T1000 (cell line): Measurements from ENCODE around the gene GPR33.
"Not testable (repeated sequence)": the region's sequence is repeated elsewhere in the genome, so short reads cannot be mapped to it uniquely, and the experiment has no call there.

Experiments
- DNase-seq: peaks from one replicate; lab custom pipeline; 2025; ENCODE audit warnings: mixed read lengths; lab: John Stamatoyannopoulos, UW

Gene GPR33

GRCh38 chr14:31457665-31458659, 29.9 kb downstream of the GPR33 start:
- DNase-seq = no peak

- DNase-seq = peak; percentile 86
Measured at GRCh38 chr14:31456841-31457664, 30.8 kb downstream of the GPR33 start, which contains the start of gene DTD2. Gene DTD2, minus strand, starts transcription at chr14:31457506. Its CDS starts 113 bp downstream, at chr14:31457393.

DNA sequence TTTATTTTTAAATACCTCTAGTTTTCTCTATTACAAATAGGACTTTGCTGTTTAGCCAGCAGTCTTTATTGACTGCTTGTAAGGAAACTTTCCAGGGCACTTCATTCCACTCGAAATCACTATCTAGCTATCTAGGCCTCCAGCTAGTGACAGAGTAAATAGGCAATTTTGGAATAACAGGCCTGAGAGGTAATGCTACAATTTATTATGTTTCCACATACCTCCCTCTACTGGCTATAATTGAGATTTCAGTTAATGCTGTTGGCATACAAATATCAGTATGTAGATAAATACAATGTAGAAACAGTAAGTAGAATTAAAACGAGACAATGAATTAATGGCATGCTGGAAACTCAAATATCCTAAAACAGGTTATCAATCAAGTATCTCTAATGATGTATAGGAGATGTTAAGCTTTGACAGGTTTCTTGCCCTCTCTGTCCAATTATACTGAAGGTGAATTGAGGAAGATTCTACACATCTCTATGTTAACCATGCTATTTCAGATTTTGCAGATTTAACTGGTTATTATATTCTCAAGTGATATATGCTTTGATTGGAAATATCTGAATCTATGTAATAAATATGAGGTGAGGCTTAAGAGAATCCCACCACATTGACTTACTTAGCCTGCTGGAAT, 37.7 kb downstream of the GPR33 start:
- no peak for DNase-seq

DNA sequence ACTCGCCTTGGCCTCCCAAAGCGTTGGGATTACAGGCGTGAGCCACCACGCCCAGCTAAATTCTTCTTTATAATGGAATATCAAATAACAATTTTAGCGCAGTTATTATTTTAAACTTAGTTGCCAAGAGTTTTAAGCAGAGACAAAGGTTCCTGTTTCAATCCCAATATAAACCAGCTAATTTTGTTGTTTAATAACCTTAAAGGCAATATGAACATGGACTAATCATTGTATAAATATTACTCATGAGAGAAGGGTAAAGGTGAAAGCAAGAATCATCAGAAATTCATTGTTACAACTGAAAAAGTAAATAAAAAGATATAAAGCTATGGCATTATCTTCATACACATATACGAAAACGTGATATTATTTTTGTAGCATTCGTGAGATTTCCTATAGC, 38.7 kb downstream of the GPR33 start:
- DNase-seq = no peak

DNA sequence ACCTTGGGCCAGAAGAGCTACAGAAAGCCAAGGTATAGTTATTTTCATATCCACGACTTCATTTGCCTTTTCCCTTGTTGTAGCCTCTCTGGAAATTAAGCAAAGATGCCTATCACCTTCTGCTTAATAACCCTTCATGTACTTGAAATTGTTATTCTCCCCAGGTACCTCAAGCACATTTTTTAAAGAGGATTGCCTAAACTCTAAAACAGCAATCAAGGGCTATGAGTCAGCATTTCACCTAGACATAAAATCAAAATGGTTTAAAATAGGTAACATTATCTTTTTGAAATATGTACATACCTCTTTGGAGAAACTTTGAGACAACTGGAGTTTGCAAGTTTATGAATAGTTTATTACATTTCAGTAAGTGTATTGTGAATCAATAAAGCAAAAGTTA, 42.1 kb downstream of the GPR33 start:
- no peak for DNase-seq

- DNase-seq = no peak
Measured at GRCh38 chr14:31442284-31442683, 45.6 kb downstream of the GPR33 start.

DNA sequence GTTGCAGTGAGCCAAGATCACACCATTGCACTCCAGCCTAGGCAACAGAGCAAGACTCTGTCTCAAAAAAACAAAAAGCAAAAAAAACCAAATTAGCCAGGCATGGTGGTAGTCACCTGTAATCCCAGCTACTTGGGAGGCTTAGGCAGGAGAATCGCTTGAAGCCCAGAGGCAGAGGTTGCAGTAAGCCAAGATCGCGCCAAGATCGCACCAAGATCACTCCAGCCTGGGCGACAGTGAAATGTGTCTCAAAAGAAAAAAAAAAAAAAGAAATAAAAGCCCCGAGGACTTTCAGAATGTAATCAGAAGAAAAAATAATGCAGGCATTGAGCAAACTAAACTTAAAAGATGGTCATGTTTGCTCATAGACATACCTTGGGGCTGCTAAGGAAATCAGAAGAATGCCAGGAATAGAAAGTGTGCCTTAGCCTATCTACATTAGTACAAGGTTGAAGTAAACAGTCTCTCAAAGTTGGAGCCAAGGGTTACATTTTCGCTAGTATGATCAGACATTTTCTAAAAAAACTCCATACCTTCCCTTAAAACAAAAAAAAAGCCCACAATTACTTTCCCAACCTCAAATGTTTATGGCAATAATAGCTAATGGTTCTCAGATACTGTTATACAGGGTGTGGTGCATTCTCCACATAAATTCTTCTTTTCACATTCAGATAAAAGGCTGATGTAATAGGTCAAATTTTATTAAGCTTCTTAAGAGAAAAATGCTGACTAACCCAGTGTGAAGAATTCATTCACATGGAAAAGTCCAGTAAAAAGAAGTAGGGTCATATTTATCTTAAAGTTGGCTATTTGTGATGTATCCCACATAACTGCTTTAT, 46.3 kb downstream of the GPR33 start:
- DNase-seq = no peak

DNA sequence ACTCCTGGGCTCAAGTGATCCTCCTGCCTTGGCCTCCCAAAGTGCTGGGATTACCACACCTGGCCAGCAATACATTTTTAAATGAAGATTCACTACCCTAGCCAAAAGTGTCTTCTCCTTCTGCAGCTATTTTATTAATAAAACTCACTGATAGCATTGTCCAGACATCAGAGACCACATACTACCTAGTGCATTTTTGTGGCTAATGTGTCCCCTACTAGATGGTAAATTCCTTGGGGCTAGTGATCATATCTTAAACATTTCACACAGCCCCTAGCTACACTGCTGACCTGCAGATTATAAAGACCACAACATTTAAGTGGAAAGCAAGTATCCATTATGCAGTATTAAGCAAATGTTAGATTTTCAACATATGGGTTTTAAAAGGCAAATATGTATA, 47.6 kb downstream of the GPR33 start:
- no peak for DNase-seq

DNA sequence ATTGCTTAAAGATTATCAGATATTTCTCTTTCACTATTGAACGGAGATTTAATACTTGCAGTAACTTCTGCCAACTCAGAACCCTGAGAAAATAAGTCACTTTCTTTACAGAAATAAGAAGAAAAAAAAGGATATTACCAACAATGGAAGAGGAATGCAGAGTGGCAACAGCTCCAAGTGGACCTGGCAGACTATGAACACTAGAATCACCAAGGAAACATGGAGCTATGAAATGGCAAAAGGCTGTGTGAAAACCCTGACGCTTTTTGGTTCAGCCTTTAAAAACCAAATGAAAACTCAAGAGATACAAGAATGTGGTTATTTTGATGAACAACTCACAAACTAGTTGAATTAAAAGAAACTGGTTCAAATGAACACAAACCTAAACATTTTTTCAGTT, 48.3 kb downstream of the GPR33 start:
- DNase-seq = no peak

DNA sequence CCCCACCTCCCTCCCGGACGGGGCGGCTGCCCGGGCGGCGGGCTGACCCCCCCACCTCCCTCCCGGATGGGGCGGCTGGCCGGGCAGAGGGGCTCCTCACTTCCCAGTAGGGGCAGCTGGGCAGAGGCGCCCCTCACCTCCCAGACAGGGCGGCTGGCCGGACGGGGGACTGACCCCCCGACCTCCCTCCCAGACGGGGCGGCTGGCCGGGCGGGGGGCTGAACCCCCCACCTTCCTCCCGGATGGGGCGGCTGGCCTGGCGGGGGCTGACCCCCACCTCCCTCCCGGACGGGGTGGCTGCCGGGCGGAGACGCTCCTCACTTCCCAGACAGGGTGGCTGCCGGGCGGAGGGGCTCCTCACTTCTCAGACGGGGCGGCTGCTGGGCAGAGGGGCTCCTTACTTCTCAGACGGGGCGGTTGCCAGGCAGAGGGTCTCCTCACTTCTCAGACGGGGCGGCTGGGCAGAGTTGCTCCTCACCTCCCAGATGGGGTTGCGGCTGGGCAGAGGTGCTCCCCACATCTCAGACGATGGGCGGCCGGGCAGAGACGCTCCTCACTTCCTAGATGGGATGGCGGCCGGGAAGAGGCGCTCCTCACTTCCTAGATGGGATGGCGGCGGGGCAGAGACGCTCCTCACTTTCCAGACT, 50.7 kb downstream of the GPR33 start:
- DNase-seq = not testable (repeated sequence)

- DNase-seq = no peak
Measured at GRCh38 chr14:31435276-31435675, 52.6 kb downstream of the GPR33 start.
